IMR-90 (cell line): ENCODE measurements around the gene NECTIN4. TPM values are rescaled to one million over a fixed set of nuclear protein-coding genes. Genes with fewer than 3 reads are reported as not detected.

Experiments used
- ATAC-seq: fragments of 200-7000 bp; cut with Tn5 transposase; 2 replicates; pipeline ENCODE4 v1.9.1; 2020; ENCODE audit warnings: low read depth, mild to moderate bottlenecking, moderate library complexity
- BruUV-seq: library from RNA; stranded (reverse); fragments of 400-500 nt; replicated peaks from 2 replicates; lab custom pipeline; 2021; lab: Mats Ljungman, UMichigan
- CTCF ChIA-PET: fragments of 300-600 bp; formaldehyde crosslinking; extraction: SDS; loops from one replicate; lab custom pipeline; 2021; ENCODE audit warnings: antibody characterized with exemption; lab: Yijun Ruan, JAX
- POLR2A ChIA-PET: fragments of 300-600 bp; sonication (Branson Sonifier 250); formaldehyde crosslinking; loops from one replicate; lab custom pipeline; 2022; ENCODE audit warnings: antibody characterized with exemption; ENCODE audit not compliant: unreplicated experiment; lab: Charles Lee
- DNase-seq: peaks from one replicate; pipeline ENCODE4 v3.0.0; 2013
- H2AFZ ChIP-seq: replicated peaks from 2 replicates; pipeline ENCODE3; 2013; ENCODE audit warnings: low read length, mild to moderate bottlenecking; ENCODE audit not compliant: poor library complexity
- H2AK5ac ChIP-seq: 2 replicates; pipeline ENCODE4 v1.6.1; 2013; ENCODE audit warnings: low read depth, low read length, inconsistent platforms
- H2AK9ac ChIP-seq: replicated peaks from 2 replicates; pipeline ENCODE3; 2013; ENCODE audit warnings: mild to moderate bottlenecking, low read depth, low read length, moderate library complexity; ENCODE audit not compliant: poor library complexity
- H2BK120ac ChIP-seq: 2 replicates; pipeline ENCODE4 v1.6.1; 2013; ENCODE audit warnings: low read depth, low read length, inconsistent platforms
- H2BK15ac ChIP-seq: 3 replicates; pipeline ENCODE4 v1.6.1; 2013; ENCODE audit warnings: low read depth, low read length, inconsistent platforms
- H2BK20ac ChIP-seq: 2 replicates; pipeline ENCODE4 v1.6.1; 2013; ENCODE audit warnings: low read depth, mild to moderate bottlenecking, inconsistent platforms, low read length, moderate library complexity
- H2BK5ac ChIP-seq: 2 replicates; pipeline ENCODE4 v1.6.1; 2013; ENCODE audit warnings: mild to moderate bottlenecking, low read depth, low read length, inconsistent platforms; ENCODE audit not compliant: poor library complexity, severe bottlenecking
- H3K14ac ChIP-seq: replicated peaks from 2 replicates; pipeline ENCODE4 v1.6.1; 2013; ENCODE audit warnings: low read depth, low read length, inconsistent platforms
- H3K18ac ChIP-seq: 2 replicates; pipeline ENCODE4 v1.6.1; 2013; ENCODE audit warnings: low read depth, low read length, control low read depth
- H3K23ac ChIP-seq: 2 replicates; pipeline ENCODE4 v1.6.1; 2013; ENCODE audit warnings: low read depth, low read length, inconsistent platforms
- H3K27ac ChIP-seq: 2 replicates; pipeline ENCODE4 v1.5.1; 2013; ENCODE audit warnings: mild to moderate bottlenecking, control low read depth, low read length; ENCODE audit not compliant: insufficient read depth
- H3K27me3 ChIP-seq: 2 replicates; pipeline ENCODE4 v1.6.1; 2013; ENCODE audit warnings: low read length; ENCODE audit not compliant: control insufficient read depth, insufficient read depth
- H3K36me3 ChIP-seq: 2 replicates; pipeline ENCODE4 v1.6.1; 2013; ENCODE audit warnings: low read length, mixed read lengths; ENCODE audit not compliant: control insufficient read depth, insufficient read depth
- H3K4ac ChIP-seq: 2 replicates; pipeline ENCODE4 v1.6.1; 2013; ENCODE audit warnings: low read depth, low read length, inconsistent platforms
- H3K4me1 ChIP-seq: 2 replicates; pipeline ENCODE4 v1.6.1; 2013; ENCODE audit warnings: low read length, mixed read lengths; ENCODE audit not compliant: control insufficient read depth, insufficient read depth
- H3K4me2 ChIP-seq: 2 replicates; pipeline ENCODE4 v1.6.1; 2013; ENCODE audit warnings: low read depth, mild to moderate bottlenecking, control low read depth, low read length, moderate library complexity
- H3K4me3 ChIP-seq: 2 replicates; pipeline ENCODE4 v1.5.1; 2013; ENCODE audit warnings: low read depth, mild to moderate bottlenecking, control low read depth, low read length, moderate library complexity; ENCODE audit not compliant: insufficient read depth
- H3K56ac ChIP-seq: 2 replicates; pipeline ENCODE4 v1.6.1; 2013; ENCODE audit warnings: low read length, inconsistent platforms; ENCODE audit not compliant: insufficient read depth; ENCODE audit errors: extremely low read depth
- H3K79me1 ChIP-seq, 2 experiments: 2 replicates each; pipeline ENCODE4 v1.6.1; 2013; ENCODE audit warnings: low read length in 2 of 2, inconsistent platforms in 1 of 2, low read depth in 1 of 2
- H3K9ac ChIP-seq: 2 replicates; pipeline ENCODE4 v1.6.1; 2013; ENCODE audit warnings: low read depth, low read length, control low read depth
- H3K9me1 ChIP-seq: 2 replicates; pipeline ENCODE4 v1.6.1; 2013; ENCODE audit warnings: low read length, inconsistent platforms; ENCODE audit not compliant: insufficient read depth
- H3K9me3 ChIP-seq: 2 replicates; pipeline ENCODE4 v1.6.1; 2013; ENCODE audit warnings: low read length; ENCODE audit not compliant: control insufficient read depth, insufficient read depth
- H4K20me1 ChIP-seq: 2 replicates; pipeline ENCODE4 v1.6.1; 2013; ENCODE audit warnings: low read length, inconsistent platforms; ENCODE audit not compliant: insufficient read depth
- H4K5ac ChIP-seq: 2 replicates; pipeline ENCODE4 v1.6.1; 2013; ENCODE audit warnings: mild to moderate bottlenecking, low read depth, low read length, control low read depth
- H4K8ac ChIP-seq, 2 experiments: 2 replicates each; pipeline ENCODE4 v1.6.1; 2013; ENCODE audit warnings: low read depth in 2 of 2, low read length in 2 of 2, control low read depth in 1 of 2, inconsistent platforms in 1 of 2
- H4K91ac ChIP-seq: 2 replicates; pipeline ENCODE4 v1.6.1; 2013; ENCODE audit warnings: low read depth, low read length, inconsistent platforms; ENCODE audit not compliant: insufficient read depth
- BHLHE40 ChIP-seq: fragments of 150-350 bp; IDR thresholded peaks from 2 replicates; pipeline ENCODE4 v1.6.1; 2016; ENCODE audit warnings: mild to moderate bottlenecking, low read depth, low read length
- CEBPB ChIP-seq: IDR thresholded peaks from 2 replicates; pipeline ENCODE4 v1.6.1; 2012; ENCODE audit warnings: low read depth, low read length, improper control_type of control experiment
- CHD1 ChIP-seq: IDR thresholded peaks from 2 replicates; pipeline ENCODE4 v1.6.1; 2012; ENCODE audit warnings: low read depth, low read length, improper control_type of control experiment
- CTCF ChIP-seq: conservative IDR thresholded peaks from 2 replicates; pipeline ENCODE4 v1.5.1; 2012; ENCODE audit warnings: mild to moderate bottlenecking, low read depth, low read length, improper control_type of control experiment
- ELK1 ChIP-seq: fragments of 150-350 bp; IDR thresholded peaks from 2 replicates; pipeline ENCODE4 v1.6.1; 2016; ENCODE audit warnings: low read depth, mild to moderate bottlenecking, low read length, moderate library complexity, borderline replicate concordance
- FOS ChIP-seq: fragments of 150-350 bp; IDR thresholded peaks from 2 replicates; pipeline ENCODE4 v1.6.1; 2016; ENCODE audit warnings: low read depth, low read length
- MAFK ChIP-seq: IDR thresholded peaks from 2 replicates; pipeline ENCODE4 v1.6.1; 2012; ENCODE audit warnings: low read depth, low read length, improper control_type of control experiment
- MAZ ChIP-seq: IDR thresholded peaks from 2 replicates; pipeline ENCODE4 v1.6.1; 2012; ENCODE audit warnings: low read depth, mild to moderate bottlenecking, low read length, improper control_type of control experiment, moderate library complexity, borderline replicate concordance
- MXI1 ChIP-seq: IDR thresholded peaks from 2 replicates; pipeline ENCODE4 v1.6.1; 2012; ENCODE audit warnings: low read depth, mild to moderate bottlenecking, low read length, moderate library complexity, borderline replicate concordance
- NFE2L2 ChIP-seq: fragments of 150-350 bp; IDR thresholded peaks from 2 replicates; pipeline ENCODE4 v1.6.1; 2016; ENCODE audit warnings: low read depth, mild to moderate bottlenecking, low read length
- POLR2A ChIP-seq: IDR thresholded peaks from 2 replicates; pipeline ENCODE4 v1.6.1; 2012; ENCODE audit warnings: mild to moderate bottlenecking, low read depth, low read length
- RAD21 ChIP-seq: IDR thresholded peaks from 2 replicates; pipeline ENCODE4 v1.6.1; 2012; ENCODE audit warnings: low read length, improper control_type of control experiment
- RCOR1 ChIP-seq: IDR thresholded peaks from 2 replicates; pipeline ENCODE4 v1.6.1; 2012; ENCODE audit warnings: mild to moderate bottlenecking, low read length, improper control_type of control experiment; ENCODE audit not compliant: insufficient replicate concordance
- RFX5 ChIP-seq: IDR thresholded peaks from 2 replicates; pipeline ENCODE4 v1.8.0; 2012; ENCODE audit warnings: low read depth, mild to moderate bottlenecking, low read length, moderate library complexity
- SMC3 ChIP-seq: fragments of 150-350 bp; IDR thresholded peaks from 2 replicates; pipeline ENCODE4 v1.6.1; 2016; ENCODE audit warnings: low read depth, mild to moderate bottlenecking, antibody characterized with exemption, low read length, moderate library complexity
- USF2 ChIP-seq: fragments of 150-350 bp; IDR thresholded peaks from 2 replicates; pipeline ENCODE4 v1.6.1; 2017; ENCODE audit warnings: mild to moderate bottlenecking, antibody characterized with exemption, low read length, low read depth
- WGBS, 2 experiments: methylation state at CpG; one replicate each; pipeline versions ENCODE4 v1.1.5 to v1.1.7; 2013; ENCODE audit warnings: missing lambda C conversion rate in 2 of 2; ENCODE audit not compliant: insufficient read length in 1 of 2; ENCODE audit errors: extremely low coverage in 2 of 2; 5-methylcytosine and 5-hydroxymethylcytosine counted together
- dilution Hi-C: fragments of 300-500 bp; cut with HindIII; formaldehyde crosslinking; loops from one replicate; pipeline ENCODE4 v1.14.3; 2018; ENCODE audit warnings: low sequenced_read_pairs; ENCODE audit not compliant: unreplicated experiment
- in situ Hi-C: fragments of 300-500 bp; cut with MboI; formaldehyde crosslinking; loops from 3 replicates; pipeline ENCODE4 v1.14.3; 2019; ENCODE audit warnings: low sequenced_read_pairs, inconsistent platforms, mixed read lengths
- intact Hi-C: fragments of 100-400 bp; cut with micrococcal nuclease; formaldehyde crosslinking; loops from 2 replicates; pipeline ENCODE4 v1.10.0; 2022
- polyA plus RNA-seq, 3 experiments: library from polyadenylated mRNA; depleted of rRNA; stranded (reverse); fragments of >200 nt; gene quantifications; 2 replicates each; pipeline ENCODE4 v1.2.3, GENCODE V29; 2012; ENCODE audit warnings: low replicate concordance in 1 of 3
- total RNA-seq: library from RNA; depleted of rRNA; stranded (reverse); fragments of >200 nt; gene quantifications from 2 replicates; pipeline ENCODE4 v1.2.3, GENCODE V29; 2012

The NECTIN4 gene
- total and polyA plus RNA-seq, 2 of the 4 experiments (the other 2 are of a cell fraction): 0.18 to 0.24 TPM

GRCh38 chr1:161106431-161106830 lies 17.1 kb upstream of the NECTIN4 start:
- Histone ChIP-seq H4K8ac (no peak overlapping the region), H4K91ac (no peak overlapping the region), H3K18ac (no peak overlapping the region), H2AK9ac (no peak overlapping the region), H3K9me3 (no peaks in the 10 kb centered on the region), H3K9me1 (no peaks in the 10 kb centered on the region), H3K14ac (no peak overlapping the region), H3K56ac (no peak overlapping the region), H2AFZ (no peak overlapping the region), H2AK5ac (no peak overlapping the region), H3K4me1 (no peaks in the 10 kb centered on the region), H3K36me3 (peaks cover 15% of the 10 kb centered on the region), H3K23ac (no peak overlapping the region), H4K5ac (no peak overlapping the region), H4K20me1 (peaks cover 44% of the 10 kb centered on the region), H3K79me1 (peaks cover 11 to 56% of the 10 kb centered on the region in 2 experiments), H2BK15ac (no peak overlapping the region), H3K4me3 (no peak overlapping the region), H3K4me2 (no peak overlapping the region), H2BK120ac (no peak overlapping the region), H2BK20ac (no peak overlapping the region), H3K27me3 (no peaks in the 10 kb centered on the region), H2BK5ac (no peak overlapping the region), H3K9ac (no peak overlapping the region), H3K27ac (no peak overlapping the region), H3K4ac (no peak overlapping the region)
- dilution Hi-C loops: no loop called here
- no TSS peak for BruUV-seq
- in situ Hi-C loops: no loop called here
- CTCF ChIA-PET: interaction anchor here (1.4 kb wide), 1 partner anchor 9 kb away, joined by 4 read pairs; no protein-coding TSS in a partner anchor
- WGBS, 2 experiments: 80% methylated on average over 1 of the region's 1 CpG; no CpG with 5 or more reads in 1 of the 2 experiments
- intact Hi-C loops: no loop called here
- ATAC-seq (no peak), DNase-seq (no peak)
- no peak for TF ChIP-seq MAFK
- TF ChIP-seq RAD21: no peak
- TF ChIP-seq RCOR1: no peak
- no peak for TF ChIP-seq USF2
- TF ChIP-seq SMC3: no peak
- TF ChIP-seq CEBPB: no peak
- no peak for TF ChIP-seq BHLHE40
- TF ChIP-seq CTCF: no peak
- no peak for TF ChIP-seq RFX5
- TF ChIP-seq POLR2A: no peak
- TF ChIP-seq CHD1: no peak
- no peak for TF ChIP-seq MAZ
- TF ChIP-seq NFE2L2: no peak
- no peak for TF ChIP-seq MXI1
- TF ChIP-seq ELK1: no peak
- no peak for TF ChIP-seq FOS
- POLR2A ChIA-PET: no interaction called here
